GM21528 (cell line): Measurements from ENCODE around the gene ASPG.
A peak's percentile ranks its signal among the peaks of the same experiment; 100 is the strongest.

Experiments
- ATAC-seq: cut with Tn5 transposase; IDR thresholded peaks from one replicate; pipeline ENCODE4 v1.9.1; 2021; ENCODE audit warnings: mild to moderate bottlenecking, moderate library complexity; ENCODE audit not compliant: unreplicated experiment, low FRiP score

Gene ASPG

DNA sequence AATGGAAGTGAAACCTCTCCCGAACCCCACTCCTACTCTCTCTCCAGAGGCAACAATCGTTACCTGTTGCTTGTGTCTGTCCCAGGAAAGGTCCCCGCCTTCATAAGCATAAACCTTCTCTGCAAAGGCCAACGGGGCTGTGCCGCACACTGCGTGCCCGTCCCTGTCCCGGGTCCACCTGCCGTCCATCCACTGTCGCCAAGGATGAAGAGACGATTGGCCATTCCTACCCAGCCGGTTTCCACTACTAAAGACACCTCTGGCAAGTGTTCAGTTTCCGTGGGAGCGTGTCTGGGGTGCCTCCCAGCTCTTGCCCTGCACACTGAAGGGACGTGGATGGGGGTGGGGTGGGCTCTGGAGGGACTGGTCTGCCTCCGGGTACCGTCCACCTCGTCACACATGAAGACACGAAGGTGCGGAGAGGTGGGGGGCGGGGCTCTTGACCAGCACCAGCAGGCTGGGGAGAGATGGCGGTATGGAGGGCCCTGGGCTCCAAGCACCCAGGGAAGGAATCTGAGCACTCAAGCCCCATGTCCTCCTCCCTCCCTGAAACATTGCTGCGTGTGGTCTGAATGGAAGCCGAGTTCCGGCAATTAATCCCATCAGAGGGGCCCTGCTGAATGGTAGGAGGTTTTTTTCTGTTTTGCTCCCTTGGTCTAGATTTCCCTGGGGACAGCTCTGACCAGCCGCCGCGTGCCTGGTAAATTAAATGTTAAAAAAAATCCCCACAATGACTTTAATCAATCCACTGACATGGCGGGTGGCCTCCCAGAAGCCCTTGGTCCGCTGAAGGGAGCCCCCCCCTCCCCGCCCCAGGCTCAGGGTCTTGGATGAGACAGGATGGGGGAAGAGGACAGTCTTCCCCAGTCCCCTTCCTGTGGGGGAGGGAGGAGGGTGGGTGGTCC, 48.8 kb downstream of the ASPG start:
- ATAC-seq, result no peak

DNA sequence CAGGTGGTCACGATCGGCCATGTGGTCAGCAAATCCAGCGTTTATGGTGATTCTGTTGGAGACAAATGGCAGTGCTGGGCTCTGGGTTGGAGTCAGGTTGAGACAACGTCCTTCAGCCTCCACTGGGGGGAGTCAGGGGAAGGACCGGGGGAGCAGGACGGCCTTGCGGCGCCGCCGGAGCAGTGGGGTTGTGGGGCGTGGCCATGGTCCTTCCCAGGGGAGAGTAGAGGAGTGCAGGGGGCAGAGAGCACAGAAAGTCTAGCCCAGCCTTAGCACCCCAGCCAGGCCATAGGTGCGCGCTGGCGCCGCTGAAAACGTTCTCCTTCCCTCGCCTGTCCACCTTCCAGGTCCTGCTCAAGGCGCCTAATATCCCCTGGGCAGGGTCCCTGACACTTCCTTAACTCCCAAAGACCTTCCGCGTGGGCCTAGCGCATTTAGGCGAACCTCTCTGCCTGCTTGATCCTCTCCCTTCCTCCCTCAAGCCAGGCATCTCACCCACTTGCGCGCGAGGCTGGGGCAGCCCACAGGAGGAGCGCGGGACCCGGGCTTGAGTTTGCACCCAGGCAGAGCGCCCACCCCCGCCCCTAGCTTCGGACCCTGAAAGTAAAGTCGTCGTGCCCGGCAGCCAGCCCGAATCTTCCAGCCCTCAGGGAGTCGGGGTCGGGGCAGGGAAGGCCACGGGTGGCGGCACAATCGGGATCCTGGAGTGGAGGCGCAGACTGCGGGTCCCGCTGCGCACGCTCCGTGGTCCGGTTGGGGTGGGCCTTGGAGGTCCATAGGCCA, 49.8 kb downstream of the ASPG start:
- no peak for ATAC-seq

DNA sequence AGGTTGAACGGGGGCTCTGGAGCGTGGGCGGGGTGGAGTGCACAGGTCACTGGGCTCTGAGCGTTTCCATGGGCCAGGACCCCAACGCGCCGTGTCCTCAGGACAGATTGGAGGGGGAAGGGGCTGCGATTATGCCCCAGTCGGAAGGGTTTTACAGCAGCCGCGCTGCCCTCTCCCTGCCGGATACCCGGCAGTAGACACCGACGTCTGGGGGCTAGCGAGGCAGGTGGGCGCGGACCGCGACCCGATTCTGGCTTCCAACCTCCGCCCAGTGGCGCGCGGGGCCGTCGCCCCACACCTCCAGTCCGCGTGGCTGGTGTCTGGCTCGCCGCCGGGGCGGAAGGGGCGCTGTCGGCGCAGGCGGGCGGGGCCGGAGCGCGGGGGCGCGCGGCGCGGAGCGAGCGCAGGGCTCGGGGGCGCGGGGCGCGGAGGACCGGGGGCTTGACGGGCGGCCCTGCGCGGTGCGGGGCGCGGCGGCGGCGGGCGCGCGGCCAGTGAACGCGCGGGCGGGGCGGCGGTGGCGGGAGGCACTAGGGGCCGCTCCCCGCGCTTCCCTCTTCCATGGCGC, 50.5 kb downstream of the ASPG start:
- no peak for ATAC-seq

DNA sequence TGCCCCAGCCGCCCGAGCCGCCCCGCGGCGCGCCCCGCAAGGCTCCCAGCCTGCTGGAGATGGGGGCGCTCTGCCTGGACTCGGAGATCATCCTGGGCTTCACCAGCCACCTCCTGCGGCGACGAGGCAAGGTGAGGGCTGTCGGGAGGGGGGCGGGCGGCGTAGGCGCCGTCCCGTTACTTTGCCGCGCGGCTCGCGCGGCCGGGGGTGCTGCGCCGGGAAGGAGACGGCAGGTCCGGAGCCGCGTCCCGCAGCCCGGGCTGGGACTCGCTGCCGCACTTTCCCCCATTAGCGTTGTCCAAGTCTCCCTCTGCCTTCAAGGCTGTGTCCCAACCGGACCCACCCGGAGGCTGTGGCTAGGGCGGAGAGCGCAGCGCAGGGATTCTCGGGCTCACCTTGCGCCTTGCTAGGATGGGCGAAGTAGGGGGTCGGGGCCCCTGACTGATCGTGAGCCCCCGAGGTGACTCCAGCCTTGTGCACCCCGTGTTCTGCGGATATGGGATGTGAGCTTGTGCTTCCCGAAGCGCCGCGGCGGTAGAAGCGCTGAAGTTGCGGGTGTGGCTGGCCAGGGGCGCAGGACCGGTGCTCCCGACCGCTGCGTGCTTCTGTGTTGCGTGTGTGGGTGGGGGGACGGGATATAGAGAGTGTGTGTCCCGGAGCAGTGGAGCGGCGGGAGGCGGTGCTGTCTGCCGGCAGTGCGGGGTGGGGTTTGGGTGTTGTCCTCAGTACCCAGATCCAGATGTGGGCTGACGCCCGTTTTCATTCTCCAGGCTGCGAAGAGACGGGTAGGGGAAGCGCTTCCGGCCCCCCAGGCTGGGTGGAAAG, 51.2 kb downstream of the ASPG start:
- ATAC-seq, result no peak

DNA sequence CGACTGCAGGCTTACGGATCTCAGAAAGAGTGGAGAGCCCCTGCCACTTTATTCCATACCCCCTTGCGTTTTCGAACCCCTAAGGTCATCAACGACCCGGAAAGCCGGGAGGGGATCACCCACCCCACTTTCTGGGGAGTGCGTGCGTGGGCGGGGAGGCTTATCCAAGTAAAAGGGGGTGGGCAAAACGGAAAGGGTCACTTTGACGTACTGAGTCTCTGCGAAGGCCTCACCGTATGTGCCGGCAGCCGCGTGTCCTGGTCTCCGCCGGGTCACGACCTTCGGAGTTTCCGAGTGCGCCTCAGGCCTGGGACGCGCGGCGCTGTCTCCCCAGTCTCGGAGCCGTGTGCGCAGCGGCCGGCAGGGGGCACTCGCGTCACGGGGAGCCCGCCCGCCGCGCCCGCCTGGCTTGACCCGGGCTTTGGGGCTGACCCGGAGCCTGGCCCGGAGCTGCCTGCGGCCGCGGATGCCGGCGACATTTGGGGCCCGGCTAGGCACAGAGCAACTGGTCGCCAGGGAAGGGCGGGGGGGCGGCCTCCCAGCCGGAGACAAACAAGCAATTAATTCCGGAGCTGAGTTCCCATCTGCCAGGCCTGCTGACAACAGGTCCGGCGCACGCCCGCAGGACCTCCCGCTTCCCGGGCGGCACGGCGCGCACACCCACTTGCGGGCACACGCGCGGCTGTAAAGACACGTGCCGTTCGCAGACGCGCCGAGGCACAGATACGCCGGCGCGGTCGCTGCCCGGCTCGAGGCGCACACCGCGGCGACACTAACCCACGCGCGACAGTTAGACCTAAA, 52.0 kb downstream of the ASPG start:
- ATAC-seq, result peak; percentile 64

DNA sequence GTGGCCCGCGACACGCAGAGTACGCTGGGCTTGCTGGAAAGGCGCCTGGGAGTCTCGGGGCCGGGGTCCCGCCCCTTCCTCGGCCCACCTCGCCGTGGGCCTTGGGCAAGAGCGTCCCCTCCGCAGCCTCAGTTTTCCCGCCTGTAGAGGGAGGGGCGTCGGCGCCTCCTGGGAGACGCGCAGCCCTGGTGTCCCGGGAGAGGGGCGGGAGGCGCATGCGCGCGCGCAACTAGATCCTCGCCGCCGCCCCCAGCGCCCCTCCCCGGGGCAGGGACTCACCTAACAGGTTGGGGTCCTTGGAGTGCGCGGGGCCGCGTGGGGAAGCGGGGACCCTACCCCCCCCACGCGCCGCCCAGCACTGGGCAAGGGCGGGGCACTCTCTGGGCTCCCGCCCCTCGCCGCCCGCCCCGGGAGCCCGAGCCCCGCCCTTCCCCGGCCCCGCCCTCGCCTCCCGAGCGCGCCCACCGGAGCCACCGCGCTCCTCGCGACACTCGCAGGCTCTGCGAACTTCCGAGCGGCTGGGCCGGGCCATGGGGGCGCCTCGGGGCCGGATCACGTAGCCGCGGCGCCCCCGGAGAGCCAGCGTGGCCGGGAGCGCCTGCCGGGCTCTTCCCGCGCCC, 52.7 kb downstream of the ASPG start, which contains the start of gene KIF26A:
TSS of gene KIF26A (plus strand) at position 490 of the 620 bp plus-strand sequence. CDS start 136 bp downstream, outside the sequence.
- ATAC-seq, result no peak

DNA sequence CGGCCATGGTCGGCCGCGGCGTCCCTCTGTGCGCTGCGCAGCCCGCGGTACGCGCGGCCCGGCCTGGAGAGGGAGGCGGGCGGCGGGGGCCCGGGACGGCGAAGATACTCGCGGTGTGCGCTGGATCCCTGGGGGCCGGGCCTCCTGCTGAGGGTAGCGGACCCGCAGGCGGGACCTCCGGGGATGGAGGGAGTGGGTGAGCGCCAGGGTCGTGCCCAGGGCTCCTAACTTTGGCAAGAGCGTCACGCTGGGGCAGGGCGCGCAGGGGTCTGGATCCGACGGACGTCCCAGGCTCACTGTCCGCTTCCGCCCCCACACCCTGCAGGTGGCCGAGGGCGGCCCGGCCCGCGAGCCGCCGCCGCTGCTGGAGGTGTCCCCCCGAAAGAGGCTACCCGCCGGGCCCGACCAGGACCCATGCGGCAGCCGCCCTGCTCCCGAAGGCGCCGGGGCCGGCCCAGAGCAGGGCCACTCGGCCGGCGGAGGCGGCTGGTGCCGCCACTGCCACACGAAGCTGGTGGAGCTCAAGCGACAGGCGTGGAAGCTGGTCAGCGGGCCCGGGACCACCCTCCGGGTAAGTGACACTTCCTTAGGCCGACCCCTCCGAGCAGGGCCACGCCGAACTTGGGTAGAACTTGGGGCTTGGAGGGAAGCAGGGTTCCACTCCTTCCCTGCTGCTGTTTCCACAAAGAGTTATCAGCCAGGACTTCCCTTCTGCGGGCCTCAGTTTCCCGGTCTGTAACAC, 53.4 kb downstream of the ASPG start:
- no peak for ATAC-seq

DNA sequence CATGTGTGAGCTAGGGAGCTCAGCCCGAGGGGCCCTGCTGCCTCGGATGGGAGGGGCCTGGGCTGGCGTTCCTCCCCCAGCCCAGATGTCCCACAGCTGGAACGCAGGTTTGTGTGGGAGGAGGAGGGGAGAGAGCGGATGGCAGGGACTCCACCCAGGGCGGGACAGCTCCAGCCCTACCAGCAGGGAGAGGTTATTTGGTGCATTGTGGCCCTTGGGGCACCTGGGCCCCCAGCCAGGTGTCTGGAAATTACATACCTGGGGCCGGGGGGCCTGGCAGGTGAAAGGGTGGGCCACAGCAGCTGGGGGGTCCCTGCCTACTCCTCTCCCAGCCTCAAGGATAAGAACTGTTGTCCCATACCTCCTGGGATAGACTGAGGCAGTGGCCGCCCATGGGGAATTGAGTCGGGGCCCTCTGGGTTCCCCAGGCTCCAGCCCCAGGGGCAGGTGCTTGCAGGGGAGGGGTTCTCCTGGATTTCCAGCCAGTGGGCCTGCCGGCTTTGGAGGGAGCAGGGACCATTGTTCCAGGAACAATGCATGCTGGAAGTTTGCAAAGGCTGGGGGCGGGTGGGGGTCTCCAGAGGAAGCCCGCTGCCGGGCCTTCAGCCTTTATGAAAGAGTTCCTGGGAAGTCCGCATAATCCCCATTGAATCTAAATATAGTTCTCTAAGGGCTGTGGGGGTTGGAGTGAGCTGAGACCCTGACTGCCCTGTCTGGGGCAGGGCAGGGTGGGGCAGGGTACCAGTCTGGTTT, 54.1 kb downstream of the ASPG start:
- no peak for ATAC-seq

DNA sequence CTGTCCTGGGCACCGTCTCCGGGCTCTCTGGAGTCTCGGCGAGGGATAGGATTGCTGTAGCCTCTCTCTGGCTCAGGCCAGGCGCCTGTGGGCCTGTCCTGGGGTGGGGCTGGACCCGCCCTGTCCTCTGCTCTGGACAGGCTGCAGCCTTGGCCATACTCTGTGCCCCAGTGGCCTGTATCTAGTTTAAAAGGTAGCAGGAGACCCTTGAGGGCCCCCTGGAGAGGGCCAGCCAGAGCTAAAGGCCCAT, 54.6 kb downstream of the ASPG start:
- ATAC-seq, result no peak

DNA sequence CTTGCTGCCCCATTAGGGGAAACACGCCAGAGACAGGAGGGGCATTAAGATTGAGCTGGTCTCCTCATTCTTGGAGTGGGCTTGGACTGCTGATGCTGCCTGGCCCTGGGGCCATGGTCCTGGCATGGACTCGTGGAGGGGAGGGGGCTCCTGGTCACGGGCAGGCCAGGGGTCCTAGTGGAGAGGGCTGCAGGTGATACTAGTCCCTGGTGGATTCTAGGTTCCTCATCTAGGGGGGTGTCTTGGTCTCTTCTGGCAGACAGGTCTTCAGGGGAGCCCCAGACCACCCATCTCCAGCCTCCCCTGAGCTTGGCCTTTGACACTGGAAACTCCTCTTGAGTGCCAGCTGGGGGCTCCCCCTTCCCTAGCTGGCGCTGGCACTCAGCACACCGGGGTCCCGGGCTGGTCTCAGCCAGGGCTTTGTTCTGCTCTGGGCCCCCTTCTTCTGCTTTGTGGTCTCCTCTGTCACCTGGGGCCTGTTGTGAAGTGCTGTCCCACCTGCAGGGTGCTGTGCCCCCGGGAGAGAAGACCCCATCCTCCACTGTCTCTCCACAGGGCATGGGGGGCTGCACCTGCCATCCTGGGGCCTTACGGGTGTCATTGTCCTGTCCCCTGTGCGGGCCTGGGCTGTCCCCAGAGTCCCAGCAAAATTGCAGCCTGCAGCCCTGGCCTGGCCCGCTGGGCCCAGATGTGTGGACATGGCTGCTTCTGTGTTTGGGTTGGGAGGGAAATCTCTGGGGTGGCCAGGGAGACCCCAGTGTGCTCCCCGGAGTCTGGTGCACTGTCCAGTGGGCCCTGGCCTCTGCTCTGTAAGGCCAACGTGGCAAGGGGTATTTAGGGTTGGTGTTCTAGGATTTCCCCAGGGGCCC, 55.2 kb downstream of the ASPG start:
- no peak for ATAC-seq

DNA sequence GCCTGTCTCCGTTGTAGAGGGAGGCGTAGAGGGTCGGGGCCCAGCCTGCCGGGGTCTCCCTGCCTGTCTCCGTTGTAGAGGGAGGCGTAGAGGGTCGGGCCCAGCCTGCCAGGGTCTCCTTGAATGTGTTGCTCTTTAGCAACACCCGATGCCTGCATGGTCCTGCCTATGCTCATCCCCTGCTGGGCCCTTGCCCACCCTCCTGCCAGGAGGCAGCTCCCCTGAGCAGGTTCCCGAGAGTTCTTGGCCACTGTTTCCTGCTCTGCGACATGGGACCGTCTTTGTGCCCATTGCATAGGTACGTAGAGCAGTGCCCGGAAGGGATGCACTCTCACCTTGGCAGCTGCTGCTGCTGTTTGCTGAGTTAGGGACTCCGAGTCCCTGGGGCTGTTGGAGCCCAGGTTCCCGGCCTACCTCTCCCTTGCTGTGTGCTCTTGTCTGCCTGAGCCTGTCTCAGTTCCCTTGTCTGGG, 56.2 kb downstream of the ASPG start:
- no peak for ATAC-seq

DNA sequence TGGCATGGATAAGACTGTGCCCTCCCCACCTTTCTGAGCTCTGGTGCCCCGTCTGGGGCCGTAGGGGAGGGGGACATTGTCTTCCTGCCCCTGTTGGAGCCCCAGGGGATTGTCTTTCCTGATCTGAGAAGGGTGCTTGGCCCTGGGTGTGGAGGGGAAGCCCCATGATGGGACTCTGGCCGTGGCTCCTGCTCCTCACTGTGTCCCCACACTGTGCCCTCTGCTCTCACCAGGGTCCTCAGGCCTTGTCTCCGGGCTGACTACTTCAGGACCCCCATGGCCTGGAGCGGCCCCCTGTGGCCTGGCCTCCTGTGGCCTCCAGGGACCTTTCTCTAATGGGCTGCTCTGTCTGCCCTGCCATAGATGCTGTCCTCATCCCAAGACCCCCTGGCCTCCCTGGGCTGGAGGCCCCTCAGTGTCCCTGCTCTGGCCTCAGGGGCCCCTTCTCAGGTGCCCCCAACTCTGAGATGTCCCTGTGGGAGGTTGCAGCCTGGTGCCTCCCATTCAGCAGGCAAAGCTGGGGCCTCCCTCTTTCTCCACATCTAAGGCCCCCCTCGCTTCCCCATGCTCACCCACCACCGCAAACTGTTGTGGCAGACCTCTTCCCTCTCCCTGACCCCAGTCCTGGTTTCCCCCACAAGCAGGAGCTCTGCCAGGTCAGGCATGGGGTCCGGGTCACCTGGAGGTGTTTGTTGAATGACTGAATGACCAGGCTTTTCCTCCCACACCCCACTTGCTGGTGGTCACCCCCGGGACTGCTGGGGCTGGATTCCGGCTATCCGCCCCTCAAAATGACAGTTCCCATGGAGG, 56.8 kb downstream of the ASPG start:
- ATAC-seq, result no peak

DNA sequence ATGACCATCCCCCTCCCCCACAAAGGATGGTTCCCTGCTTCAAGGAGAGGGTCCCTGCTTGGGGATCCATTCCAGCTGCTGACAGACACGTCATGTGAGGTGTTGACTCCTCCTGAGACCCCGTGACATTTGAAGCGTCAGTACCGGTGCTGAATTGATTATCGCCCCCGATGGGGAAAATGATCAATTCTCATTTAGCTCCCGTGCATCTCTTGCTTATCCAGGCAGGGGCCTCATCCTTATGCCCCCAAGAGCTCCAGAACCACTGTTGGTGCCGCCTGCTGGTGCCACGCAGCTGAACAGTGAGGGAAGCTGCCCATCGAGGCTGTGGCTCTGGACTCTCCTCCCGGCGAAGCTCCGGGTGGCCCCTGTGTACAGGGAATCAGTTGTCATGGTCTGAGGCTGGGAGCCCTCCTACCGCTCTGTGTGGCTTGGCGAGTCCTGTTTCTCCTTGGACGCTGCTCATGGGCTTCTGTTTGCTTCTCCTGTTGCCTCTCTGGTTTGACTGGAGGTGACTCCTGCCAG, 57.5 kb downstream of the ASPG start:
- no peak for ATAC-seq

DNA sequence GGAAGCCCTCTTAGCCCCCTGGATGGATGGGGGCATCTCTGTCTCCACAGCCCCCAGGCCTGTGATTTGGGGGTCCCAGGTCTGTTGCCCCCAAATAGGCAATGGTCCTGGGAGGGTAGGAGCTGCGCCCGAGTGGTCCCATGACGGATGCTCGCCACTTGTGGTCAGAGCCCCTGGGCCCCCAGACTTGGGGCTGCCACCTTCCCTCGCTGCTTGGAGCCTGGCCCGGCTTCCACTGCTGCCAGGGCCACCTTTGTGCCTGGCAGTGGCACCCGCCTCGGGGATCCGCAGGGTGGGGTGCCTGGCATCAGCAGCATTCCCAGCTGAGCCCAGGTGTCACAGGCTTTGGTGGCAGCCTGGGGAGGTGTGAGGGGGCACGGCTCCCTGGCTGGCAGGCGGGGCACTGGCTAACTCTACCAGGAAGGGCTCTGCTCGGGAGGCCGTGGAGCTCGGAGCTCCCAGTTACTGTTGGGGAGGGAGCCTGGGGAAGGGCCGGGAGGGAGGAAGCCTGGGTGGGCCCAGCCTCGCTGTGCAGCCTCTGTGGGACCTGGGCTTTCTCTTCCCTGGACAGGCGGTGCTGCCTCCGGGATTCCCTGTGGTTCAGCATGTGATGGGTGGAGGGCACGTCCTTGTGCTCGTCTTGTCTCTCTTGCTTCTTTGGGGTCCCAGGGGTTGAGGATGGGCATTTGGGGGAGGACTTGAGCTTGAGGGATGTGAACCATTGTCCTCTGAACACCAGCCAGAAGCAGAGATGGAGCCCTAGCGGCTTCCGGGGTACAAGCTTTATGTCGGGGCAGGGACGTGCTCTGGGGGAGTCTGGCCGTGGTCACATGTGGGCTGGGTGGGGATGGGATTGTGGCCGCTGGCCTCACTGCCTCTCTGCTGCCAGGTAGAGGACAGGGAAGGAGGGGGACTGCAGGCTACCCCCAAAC, 58.3 kb downstream of the ASPG start:
- ATAC-seq, result no peak

DNA sequence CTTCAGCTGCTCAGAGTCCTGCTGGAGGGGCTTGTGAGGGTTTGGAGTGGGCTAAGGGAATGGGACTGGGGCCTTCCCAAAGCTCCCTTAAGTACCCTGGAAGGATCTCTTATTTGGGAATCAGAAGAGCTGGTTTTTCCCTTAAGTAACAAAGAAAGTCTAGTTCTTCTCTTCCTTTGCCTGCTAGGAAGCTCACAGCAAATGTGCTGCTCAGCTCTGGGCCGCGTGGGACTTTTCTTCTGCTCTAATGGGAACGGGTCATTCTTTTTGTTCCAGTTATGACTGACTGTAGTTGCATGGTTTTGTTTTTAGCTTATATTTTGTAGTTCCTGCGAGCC, 58.9 kb downstream of the ASPG start:
- no peak for ATAC-seq
